ENCODE measurements around the gene RPL27A.

RPL27A gene

GRCh38 chr11:8729067-8729466 is 46.5 kb downstream of the RPL27A start:
- no peak overlapping the region for H3K4me3 ChIP-seq (ENCODE audit: control insufficient read depth, low read depth, low read length)
- DNase-seq (ENCODE audit: low read depth) = no peak
- no peak for TF ChIP-seq CTCF (IDR thresholded peaks at IDR 0.05; ENCODE audit: control insufficient read depth, insufficient read depth, low read depth, low read length, missing control alignments)

- DNase-seq (ENCODE audit: low read depth) = no peak
- no peak overlapping the region for H3K4me3 ChIP-seq (ENCODE audit: control insufficient read depth, low read depth, low read length)
- no peak for TF ChIP-seq CTCF (IDR thresholded peaks at IDR 0.05; ENCODE audit: control insufficient read depth, insufficient read depth, low read depth, low read length, missing control alignments)
Observed at GRCh38 chr11:8729837-8730696, 47.5 kb downstream of the RPL27A start.

- H3K4me3 ChIP-seq (ENCODE audit: control insufficient read depth, low read depth, low read length) = no peak overlapping the region
- DNase-seq (ENCODE audit: low read depth) = no peak
- no peak for TF ChIP-seq CTCF (IDR thresholded peaks at IDR 0.05; ENCODE audit: control insufficient read depth, insufficient read depth, low read depth, low read length, missing control alignments)
Observed at GRCh38 chr11:8730697-8731020, 48.1 kb downstream of the RPL27A start.

GRCh38 chr11:8731647-8732323 is 49.2 kb downstream of the RPL27A start:
- H3K4me3 ChIP-seq (ENCODE audit: control insufficient read depth, low read depth, low read length) = no peak overlapping the region
- no peak for TF ChIP-seq CTCF (IDR thresholded peaks at IDR 0.05; ENCODE audit: control insufficient read depth, insufficient read depth, low read depth, low read length, missing control alignments)
- no peak for DNase-seq (ENCODE audit: low read depth)

GRCh38 chr11:8732324-8732670 is 49.7 kb downstream of the RPL27A start:
- no peak for DNase-seq (ENCODE audit: low read depth)
- TF ChIP-seq CTCF (IDR thresholded peaks at IDR 0.05; ENCODE audit: control insufficient read depth, insufficient read depth, low read depth, low read length, missing control alignments) = no peak
- no peak overlapping the region for H3K4me3 ChIP-seq (ENCODE audit: control insufficient read depth, low read depth, low read length)

GRCh38 chr11:8732748-8733241 is 50.2 kb downstream of the RPL27A start:
- DNase-seq (ENCODE audit: low read depth) = no peak
- TF ChIP-seq CTCF (IDR thresholded peaks at IDR 0.05; ENCODE audit: control insufficient read depth, insufficient read depth, low read depth, low read length, missing control alignments) = no peak
- no peak overlapping the region for H3K4me3 ChIP-seq (ENCODE audit: control insufficient read depth, low read depth, low read length)

Measured in AG09309 (cell line).